Measurements from ENCODE around the gene NPAS1.

Gene NPAS1

DNA sequence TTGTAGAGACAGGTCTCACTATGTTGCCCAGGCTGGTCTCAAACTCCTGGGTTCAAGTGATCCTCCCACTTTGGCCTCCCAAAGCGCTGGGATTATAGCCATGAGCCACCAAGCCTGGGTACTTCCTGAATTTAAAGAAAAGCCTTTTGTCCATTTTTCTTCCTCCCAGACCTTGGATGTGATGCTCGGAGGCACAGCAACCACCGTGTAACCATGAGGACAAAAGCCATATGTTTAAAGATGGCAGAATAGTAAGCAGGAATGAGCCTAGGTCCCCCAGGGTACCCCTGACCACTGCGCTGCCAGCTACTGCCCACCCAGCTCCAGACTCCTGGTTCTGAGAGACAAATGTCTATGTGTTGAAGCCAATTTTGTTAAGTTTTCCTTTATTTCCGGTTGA, 62.9 kb downstream of the NPAS1 start:
- DNase-seq, result no peak

DNA sequence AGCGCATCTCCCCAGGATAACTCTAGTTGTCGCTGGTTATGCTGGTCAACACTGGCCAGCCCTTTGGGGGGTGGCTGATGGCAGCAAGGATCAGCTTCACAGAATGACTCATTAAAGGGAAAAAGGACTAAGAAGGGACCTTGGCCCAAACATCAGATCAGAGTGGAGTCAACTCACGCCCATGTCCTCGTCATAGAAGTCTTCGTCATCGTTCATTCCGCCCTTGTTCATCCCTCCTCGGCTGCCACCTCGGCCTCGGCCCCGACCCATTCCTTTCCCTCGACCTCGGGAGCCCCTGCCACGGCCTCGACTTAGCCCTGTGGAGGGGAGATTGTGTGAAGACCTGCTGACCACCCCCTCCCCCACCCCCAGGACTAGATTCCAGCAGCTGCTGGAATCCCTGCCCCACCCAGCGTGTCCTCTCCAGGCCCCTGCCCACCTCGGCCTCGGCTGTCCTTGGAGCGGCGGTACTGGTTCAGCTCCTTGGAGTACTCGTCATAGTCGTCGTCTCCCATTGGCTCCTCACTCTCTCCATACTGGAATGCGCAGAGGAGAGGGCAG, 65.3 kb downstream of the NPAS1 start:
- DNase-seq, result no peak

DNA sequence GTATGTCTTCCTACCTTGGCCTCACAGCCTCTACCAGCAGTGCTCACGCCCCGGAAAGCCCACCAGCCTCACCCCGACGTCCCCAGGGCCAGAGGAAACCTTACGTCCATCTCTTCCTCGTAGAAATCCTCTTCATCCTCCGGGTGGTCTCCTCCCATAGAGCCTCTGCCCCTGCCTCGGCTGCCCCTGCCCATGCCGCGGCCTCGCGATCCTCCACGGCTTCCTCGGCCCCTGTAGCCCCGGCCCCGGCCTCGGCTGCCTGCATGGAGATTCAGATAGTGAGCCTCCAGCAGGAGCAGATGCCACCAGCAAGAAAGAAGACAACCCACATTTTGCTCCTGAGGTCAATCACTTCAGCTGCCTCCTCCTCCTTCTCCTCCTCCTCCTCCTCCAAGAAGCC, 66.6 kb downstream of the NPAS1 start:
- no peak for DNase-seq

DNA sequence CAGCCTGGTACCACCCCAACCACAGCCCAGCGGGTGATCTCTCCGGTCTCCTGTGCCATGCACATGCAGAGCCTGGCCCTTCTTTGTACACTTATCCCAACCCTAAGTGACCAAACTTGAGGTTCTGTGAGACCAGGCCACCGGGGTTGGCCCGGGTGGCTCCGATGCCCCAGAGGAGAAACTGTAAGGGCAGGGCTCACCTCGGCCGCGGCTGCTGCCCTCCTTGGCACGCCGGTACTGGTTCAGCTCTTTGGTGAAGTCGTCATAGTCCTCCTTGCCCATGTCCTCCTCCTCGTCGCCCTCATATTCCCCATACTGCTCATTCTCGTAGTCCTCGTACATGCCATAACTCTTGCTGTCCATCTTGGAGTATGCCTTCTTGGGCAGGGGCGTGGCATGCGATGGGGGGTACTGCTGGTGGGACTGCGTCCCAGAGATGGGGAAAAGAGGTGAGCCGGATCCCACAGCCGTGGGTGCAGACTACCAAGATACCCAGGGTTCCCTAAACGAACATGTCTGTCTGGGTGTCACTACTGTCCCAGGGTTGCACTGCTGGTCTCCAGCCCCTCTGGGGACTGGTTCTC, 70.2 kb downstream of the NPAS1 start:
- no peak for DNase-seq

DNA sequence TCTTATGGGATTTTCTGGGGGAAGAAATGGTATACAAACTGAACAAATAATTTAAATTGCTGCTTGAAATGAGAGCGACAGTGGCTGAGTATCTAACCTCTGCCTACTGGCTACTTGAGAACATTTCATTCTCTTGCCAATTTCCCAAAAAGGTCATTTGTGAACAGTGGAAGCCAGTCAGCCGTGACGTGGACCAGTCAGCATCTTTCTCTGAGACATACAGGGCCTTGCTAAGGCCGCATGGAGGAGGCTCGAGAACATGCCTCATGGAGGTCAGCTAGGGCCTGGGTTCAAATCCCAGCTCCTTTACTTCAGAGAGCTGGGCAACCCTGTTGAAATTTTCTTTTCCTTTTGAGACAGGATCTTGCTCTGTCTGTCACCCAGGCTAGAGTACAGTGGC, 73.6 kb downstream of the NPAS1 start:
- no peak for DNase-seq

DNA sequence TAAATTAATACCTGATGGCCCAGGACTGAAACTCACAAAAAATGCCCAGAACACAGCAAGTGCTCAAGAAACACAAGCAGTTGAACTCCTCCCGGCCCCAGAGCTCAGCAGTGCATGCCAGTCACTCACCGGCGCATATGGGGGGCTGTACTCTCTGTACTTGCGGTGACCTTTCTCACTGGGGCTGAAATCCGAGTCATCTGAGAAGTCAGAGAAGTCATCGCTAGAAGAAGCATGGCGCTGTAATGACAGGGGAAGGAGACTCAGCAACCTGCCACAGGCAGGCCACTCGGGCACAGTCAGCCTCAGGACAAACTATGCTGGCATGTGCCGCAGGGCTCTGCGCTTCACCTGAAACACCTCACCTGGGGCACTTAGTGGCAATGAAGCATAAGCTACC, 74.2 kb downstream of the NPAS1 start:
- DNase-seq, result peak; percentile 80

DNA sequence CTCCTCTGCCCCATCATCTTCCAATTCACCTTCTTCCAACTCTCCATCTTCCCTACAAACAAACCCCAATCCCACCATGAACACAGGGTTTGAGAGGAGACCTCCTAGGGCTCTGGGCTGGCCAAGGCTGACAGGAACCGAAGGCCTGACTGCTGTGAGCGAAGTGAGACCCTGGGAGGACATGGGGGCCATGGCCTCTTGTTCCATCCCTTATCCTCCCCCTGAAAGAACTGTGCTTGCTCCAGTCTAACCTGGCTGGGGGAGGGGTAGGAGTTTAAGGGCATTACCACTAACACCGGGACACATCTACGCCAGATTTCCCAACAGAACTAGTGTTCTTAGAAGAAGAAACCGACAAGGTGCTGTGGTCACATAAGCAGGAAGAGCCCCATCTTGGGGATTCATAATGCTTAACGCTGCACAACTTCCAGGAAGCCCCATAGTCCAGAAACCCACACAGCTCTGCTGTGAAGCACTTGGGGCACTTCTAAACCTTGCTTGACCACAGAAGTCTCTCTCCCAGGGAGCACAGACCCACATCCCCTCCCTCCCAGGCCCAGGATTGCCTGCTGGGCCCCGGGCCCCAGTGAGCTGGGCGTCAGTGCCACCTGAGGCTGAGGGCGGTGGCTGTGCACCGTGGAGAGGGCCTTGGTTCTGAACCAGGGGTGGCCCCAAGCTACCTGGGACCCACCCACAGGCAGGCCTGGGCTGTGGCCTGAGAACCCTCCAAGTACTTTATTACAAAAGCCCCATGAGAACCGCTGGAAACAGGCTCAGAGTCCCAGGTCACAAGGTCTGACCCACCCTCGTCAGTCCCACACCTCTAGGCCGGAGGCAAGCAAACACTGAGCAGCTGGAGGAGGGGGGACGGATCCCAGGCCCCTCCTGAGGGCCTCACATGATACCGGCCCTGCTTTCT, 75.2 kb downstream of the NPAS1 start:
- DNase-seq, result peak; percentile 81

Data from activated CD8-positive, alpha-beta memory T cell treated with anti-CD3 and anti-CD28 coated beads, Interleukin-2, amount 50 U/mL, for 48 hours (primary cell).